ENCODE data around the gene SCN3A. TPM values are rescaled to one million over a fixed set of nuclear protein-coding genes. Genes with fewer than 3 reads are reported as not detected.
A peak's percentile ranks its signal among the peaks of the same experiment; 100 is the strongest.

Gene SCN3A
- total and polyA plus RNA-seq, 2 donors (not counting 1 experiment from before 2014, with no cell fraction given): 5.4 to 6.1 TPM

DNA sequence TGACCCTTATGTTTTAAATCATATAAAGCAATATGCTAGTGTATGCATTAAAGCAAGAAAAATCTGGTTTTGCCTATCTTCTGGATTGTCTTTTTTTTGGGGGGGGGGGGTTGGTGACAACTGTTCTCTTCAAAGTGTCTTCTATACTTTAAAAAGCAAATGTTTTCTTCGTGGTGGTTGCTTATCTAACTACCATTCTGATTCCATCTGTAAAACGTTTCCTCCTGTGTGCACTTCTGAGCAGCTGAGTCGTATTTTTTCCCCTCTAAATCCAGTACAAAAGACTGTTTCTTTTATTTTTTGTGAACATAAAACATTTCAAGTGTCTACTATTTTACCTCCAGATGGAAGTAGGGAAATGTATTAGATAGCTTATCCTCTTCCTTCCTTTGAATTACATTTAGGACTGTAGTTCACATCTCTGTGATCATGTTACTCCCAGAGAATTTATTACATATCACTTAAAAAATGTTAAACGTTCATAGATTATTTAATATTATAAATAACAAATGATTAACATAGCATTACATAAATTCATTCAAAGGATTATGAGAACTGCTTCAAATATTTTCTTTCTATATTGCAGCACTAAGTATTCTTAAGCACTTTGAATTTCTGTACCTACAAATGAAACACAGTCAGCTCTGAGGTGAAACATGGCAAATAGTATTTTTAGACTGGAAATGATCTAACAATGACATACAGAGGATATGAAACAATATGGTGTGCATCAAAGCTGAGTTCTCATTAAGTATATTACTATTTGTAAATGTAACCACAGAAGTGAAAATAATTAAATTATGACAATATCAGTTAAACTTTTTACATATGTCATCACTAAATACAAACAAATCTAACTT, 56.4 kb downstream of the SCN3A start:
- H3K36me3 ChIP-seq (replicated peaks in 1 of 2; ENCODE audit: control extremely low read depth in 1 of 2, control insufficient read depth in 1 of 2, extremely low read depth in 1 of 2, insufficient read depth in 2 of 2, low read length in 1 of 2): no peaks in the 10 kb centered on the region
- DNase-seq (no peak), ATAC-seq (ENCODE audit: low read depth) (no peak)
- H3K79me2 ChIP-seq (ENCODE audit: control insufficient read depth, insufficient read depth, low read length): no peaks in the 10 kb centered on the region
- WGBS (ENCODE audit: insufficient coverage): no CpG with 5 or more reads among the region's 4 CpGs
- H4K20me1 ChIP-seq (ENCODE audit: control insufficient read depth, insufficient read depth, low read length, poor library complexity, severe bottlenecking): no peaks in the 10 kb centered on the region
- no peak overlapping the region for H3K4me2 ChIP-seq (replicated peaks; ENCODE audit: low read depth, low read length, poor library complexity, severe bottlenecking)
- H3K9me3 ChIP-seq (ENCODE audit: control extremely low read depth in 1 of 3, control insufficient read depth in 2 of 3, insufficient read depth in 1 of 3, low read length in 2 of 3): no peaks in the 10 kb centered on the region
- CTCF ChIA-PET: interaction anchor here (0.7 kb wide), 1 partner anchor 13 kb away, joined by 6 read pairs; no protein-coding TSS in a partner anchor
- peaks cover 4% of the 10 kb centered on the region for H3K27me3 Mint-ChIP-seq
- H2AFZ ChIP-seq (ENCODE audit: insufficient read depth, low read depth, low read length, poor library complexity, severe bottlenecking): no peak overlapping the region
- H3K9me3 Mint-ChIP-seq (ENCODE audit: insufficient read depth): no peaks in the 10 kb centered on the region
- H3K4me3 Mint-ChIP-seq: no peak overlapping the region
- no peak overlapping the region for H3K9ac ChIP-seq (ENCODE audit: low read length)
- peaks cover 25% of the 10 kb centered on the region for H3K4me1 Mint-ChIP-seq
- no peak overlapping the region for H3K27ac Mint-ChIP-seq
- peaks cover 0 to 17% of the 10 kb centered on the region in 2 donors for H3K4me1 ChIP-seq (ENCODE audit: control insufficient read depth in 2 of 2, insufficient read depth in 2 of 2, low read length in 2 of 2)
- intact Hi-C loops (cut with micrococcal nuclease): no loop called here
- POLR2A ChIA-PET: no interaction called here
- TF ChIP-seq CTCF (IDR thresholded peaks at IDR 0.05): no peak
- H3K27ac ChIP-seq (ENCODE audit: low read length in 2 of 2): peak overlapping the region in 1 of 2 donors; percentile 58
- H3K27me3 ChIP-seq (replicated peaks in 1 of 4; ENCODE audit: control extremely low read depth in 1 of 4, control insufficient read depth in 3 of 4, insufficient read depth in 4 of 4, low read length in 3 of 4): no peaks in the 10 kb centered on the region
- H3K4me3 ChIP-seq (ENCODE audit: control extremely low read depth in 1 of 5, extremely low read depth in 1 of 5, insufficient read depth in 1 of 5, low read depth in 2 of 5, low read length in 4 of 5): no peak overlapping the region

- Histone ChIP-seq H3K27ac (ENCODE audit: low read length in 2 of 2) (no peak overlapping the region), H3K79me2 (ENCODE audit: control insufficient read depth, insufficient read depth, low read length) (no peaks in the 10 kb centered on the region), H4K20me1 (ENCODE audit: control insufficient read depth, insufficient read depth, low read length, poor library complexity, severe bottlenecking) (no peaks in the 10 kb centered on the region), H3K4me1 (ENCODE audit: control insufficient read depth in 2 of 2, insufficient read depth in 2 of 2, low read length in 2 of 2) (peaks cover 0 to 7% of the 10 kb centered on the region in 2 donors), H3K9ac (ENCODE audit: low read length) (no peak overlapping the region), H2AFZ (ENCODE audit: insufficient read depth, low read depth, low read length, poor library complexity, severe bottlenecking) (no peak overlapping the region), H3K4me2 (replicated peaks; ENCODE audit: low read depth, low read length, poor library complexity, severe bottlenecking) (no peak overlapping the region), H3K27me3 (replicated peaks in 1 of 4; ENCODE audit: control extremely low read depth in 1 of 4, control insufficient read depth in 3 of 4, insufficient read depth in 4 of 4, low read length in 3 of 4) (no peaks in the 10 kb centered on the region), H3K9me3 (ENCODE audit: control extremely low read depth in 1 of 3, control insufficient read depth in 2 of 3, insufficient read depth in 1 of 3, low read length in 2 of 3) (no peaks in the 10 kb centered on the region), H3K36me3 (replicated peaks in 1 of 2; ENCODE audit: control extremely low read depth in 1 of 2, control insufficient read depth in 1 of 2, extremely low read depth in 1 of 2, insufficient read depth in 2 of 2, low read length in 1 of 2) (peaks cover 0 to 6% of the 10 kb centered on the region in 2 experiments), H3K4me3 (ENCODE audit: control extremely low read depth in 1 of 5, extremely low read depth in 1 of 5, insufficient read depth in 1 of 5, low read depth in 2 of 5, low read length in 4 of 5) (no peak overlapping the region)
- DNase-seq (peak; percentile 39), ATAC-seq (ENCODE audit: low read depth) (peak; percentile 56)
- TF ChIP-seq EZH2 (IDR thresholded peaks at IDR 0.05; ENCODE audit: borderline replicate concordance, insufficient read depth, low read depth, low read length, poor library complexity, severe bottlenecking): no peak
- TF ChIP-seq CTCF (IDR thresholded peaks at IDR 0.05): no peak
- intact Hi-C loops (cut with micrococcal nuclease): loop anchor here (5.0 kb wide), 1 partner anchor 58 kb away; the partner anchor contains the start of gene SCN3A
- Mint-ChIP-seq H3K27me3 (no peaks in the 10 kb centered on the region), H3K27ac (no peak overlapping the region), H3K4me3 (no peak overlapping the region), H3K4me1 (peaks cover 17% of the 10 kb centered on the region), H3K9me3 (ENCODE audit: insufficient read depth) (no peaks in the 10 kb centered on the region)
- no CpG with 5 or more reads among the region's 1 CpG for WGBS (ENCODE audit: insufficient coverage)
- POLR2A ChIA-PET: no interaction called here
- CTCF ChIA-PET: no interaction called here
Observed at GRCh38 chr2:165144315-165144714, 59.5 kb downstream of the SCN3A start.
